GM23248 (cell line): ENCODE results near the gene TXNIP. TPM values are rescaled to one million over a fixed set of nuclear protein-coding genes. Genes with fewer than 3 reads are reported as not detected.
A peak's percentile ranks its signal among the peaks of the same experiment; 100 is the strongest.
"Not testable (repeated sequence)": the region's sequence is repeated elsewhere in the genome, so short reads cannot be mapped to it uniquely, and the experiment has no call there.

ENCODE experiments used
- DNase-seq: peaks from one replicate; pipeline ENCODE4 v3.0.0-alpha.2; 2015
- H2AFZ ChIP-seq: fragments of 200-600 bp; sonication (generic); 2 replicates; pipeline ENCODE4 v1.6.1; 2016; ENCODE audit warnings: antibody characterized with exemption
- H3F3A ChIP-seq: fragments of 200-600 bp; sonication (generic); 2 replicates; pipeline ENCODE4 v1.6.1; 2016; ENCODE audit warnings: mild to moderate bottlenecking, antibody characterized with exemption, mixed run types; ENCODE audit not compliant: insufficient read depth
- H3K27ac ChIP-seq: fragments of 200-600 bp; sonication (generic); 2 replicates; pipeline ENCODE4 v1.5.1; 2016; ENCODE audit warnings: mild to moderate bottlenecking
- H3K27me3 ChIP-seq: fragments of 200-600 bp; sonication (generic); replicated peaks from 2 replicates; pipeline ENCODE4 v1.6.1; 2016; ENCODE audit warnings: mild to moderate bottlenecking; ENCODE audit not compliant: insufficient read depth
- H3K36me3 ChIP-seq: fragments of 200-600 bp; sonication (generic); 2 replicates; pipeline ENCODE4 v1.6.1; 2016; ENCODE audit warnings: low read depth, mild to moderate bottlenecking
- H3K4me1 ChIP-seq: fragments of 200-600 bp; sonication (generic); 2 replicates; pipeline ENCODE4 v1.6.1; 2016; ENCODE audit warnings: mild to moderate bottlenecking; ENCODE audit not compliant: insufficient read depth
- H3K4me2 ChIP-seq: fragments of 200-600 bp; sonication (generic); one replicate; pipeline ENCODE4 v1.6.1; 2016; ENCODE audit warnings: mild to moderate bottlenecking; ENCODE audit not compliant: unreplicated experiment
- H3K4me3 ChIP-seq: fragments of 200-600 bp; sonication (generic); 2 replicates; pipeline ENCODE4 v1.5.1; 2016; ENCODE audit warnings: mild to moderate bottlenecking
- H3K79me2 ChIP-seq: fragments of 200-600 bp; sonication (generic); 2 replicates; pipeline ENCODE4 v1.6.1; 2016; ENCODE audit warnings: mild to moderate bottlenecking; ENCODE audit not compliant: insufficient read depth
- H3K9ac ChIP-seq: fragments of 200-600 bp; sonication (generic); 2 replicates; pipeline ENCODE4 v1.6.1; 2016; ENCODE audit warnings: mild to moderate bottlenecking
- H3K9me2 ChIP-seq: fragments of 200-600 bp; sonication (generic); 2 replicates; pipeline ENCODE4 v1.6.1; 2016; ENCODE audit warnings: mixed run types, mild to moderate bottlenecking, moderate library complexity; ENCODE audit not compliant: insufficient read depth
- H3K9me3 ChIP-seq: fragments of 200-600 bp; sonication (generic); one replicate; pipeline ENCODE4 v1.6.1; 2017; ENCODE audit warnings: low read depth
- H4K20me1 ChIP-seq: fragments of 200-600 bp; sonication (generic); 2 replicates; pipeline ENCODE4 v1.6.0; 2016; ENCODE audit not compliant: insufficient read depth
- EZH2 ChIP-seq: fragments of 200-600 bp; sonication (generic); IDR thresholded peaks from 2 replicates; pipeline ENCODE4 v1.6.1; 2018; ENCODE audit warnings: antibody characterized with exemption, mild to moderate bottlenecking; ENCODE audit not compliant: insufficient read depth, poor library complexity, severe bottlenecking
- EZH2phosphoT487 ChIP-seq: fragments of 200-600 bp; sonication (generic); IDR thresholded peaks from 2 replicates; pipeline ENCODE4 v1.6.1; 2018; ENCODE audit warnings: antibody characterized with exemption, moderate library complexity, mild to moderate bottlenecking, low read depth; ENCODE audit not compliant: insufficient read depth
- WGBS, 2 experiments: methylation state at CpG; one replicate each; pipeline ENCODE4 v1.1.6; 2015 to 2017; ENCODE audit warnings: low lambda C conversion rate in 2 of 2, low coverage in 1 of 2; ENCODE audit errors: missing lambda C conversion rate in 2 of 2; 5-methylcytosine and 5-hydroxymethylcytosine counted together
- in situ Hi-C: fragments of 300-500 bp; cut with MboI; formaldehyde crosslinking; loops from 2 replicates; pipeline ENCODE4 v1.15.0; 2020
- polyA plus RNA-seq: library from polyadenylated mRNA; unstranded; fragments of >200 nt; fragmentation: Nextera tagmentation; extraction: Ambion mirVana; gene quantifications from 2 replicates; pipeline ENCODE4 v1.2.1, GENCODE V29; 2016
- total RNA-seq: library from RNA; depleted of rRNA; stranded (reverse); fragments of >200 nt; shearing (Covaris generic); gene quantifications from 2 replicates; pipeline ENCODE4 v1.2.3, GENCODE V29; 2014

TXNIP gene
- total and polyA plus RNA-seq, 2 experiments from 2014 or later: 169 to 263 TPM

GRCh38 chr1:146035048-146035423 is 38.7 kb upstream of the TXNIP start:
- TF ChIP-seq EZH2 (no peak), EZH2phosphoT487 (no peak)
- in situ Hi-C loops: no loop called here
- 21 to 22% methylated on average over 6 of the region's 6 CpGs for WGBS, 2 experiments
- Histone ChIP-seq H3K9me2 (no peaks in the 10 kb centered on the region), H3K9me3 (no peaks in the 10 kb centered on the region), H3K9ac (peak overlapping the region; percentile 53), H3K36me3 (no peaks in the 10 kb centered on the region), H3K79me2 (no peaks in the 10 kb centered on the region), H3K27me3 (no peaks in the 10 kb centered on the region), H3F3A (peaks cover 32% of the 10 kb centered on the region), H3K4me3 (peak overlapping the region; percentile 58), H3K4me1 (peaks cover 12% of the 10 kb centered on the region), H3K27ac (peak overlapping the region; percentile 67), H3K4me2 (peak overlapping the region; percentile 80), H4K20me1 (no peaks in the 10 kb centered on the region), H2AFZ (peak overlapping the region; percentile 96)
- DNase-seq: peak; percentile 59

- Histone ChIP-seq H2AFZ (peak overlapping the region; percentile 56), H3K9me2 (no peaks in the 10 kb centered on the region), H4K20me1 (no peaks in the 10 kb centered on the region), H3K36me3 (no peaks in the 10 kb centered on the region), H3K79me2 (no peaks in the 10 kb centered on the region), H3K9me3 (no peaks in the 10 kb centered on the region), H3K4me1 (peaks cover 12% of the 10 kb centered on the region), H3K9ac (no peak overlapping the region), H3F3A (peaks cover 27% of the 10 kb centered on the region), H3K27ac (no peak overlapping the region), H3K4me2 (no peak overlapping the region), H3K4me3 (no peak overlapping the region), H3K27me3 (no peaks in the 10 kb centered on the region)
- DNase-seq: peak; percentile 70
- 41% methylated on average over 6 of the region's 6 CpGs for WGBS, 2 experiments
- TF ChIP-seq EZH2: no peak
- no peak for TF ChIP-seq EZH2phosphoT487
- in situ Hi-C loops: no loop called here
Measured at GRCh38 chr1:146032631-146033219, 36.3 kb upstream of the TXNIP start.

- Histone ChIP-seq H4K20me1 (no peaks in the 10 kb centered on the region), H3F3A (peaks cover 17% of the 10 kb centered on the region), H3K36me3 (no peaks in the 10 kb centered on the region), H2AFZ (no peak overlapping the region), H3K27me3 (no peaks in the 10 kb centered on the region), H3K27ac (no peak overlapping the region), H3K4me1 (peaks cover 10% of the 10 kb centered on the region), H3K9ac (no peak overlapping the region), H3K9me3 (no peaks in the 10 kb centered on the region), H3K4me2 (no peak overlapping the region), H3K79me2 (no peaks in the 10 kb centered on the region), H3K4me3 (no peak overlapping the region), H3K9me2 (no peaks in the 10 kb centered on the region)
- in situ Hi-C loops: no loop called here
- no peak for TF ChIP-seq EZH2
- no peak for TF ChIP-seq EZH2phosphoT487
- DNase-seq: no peak
Measured at GRCh38 chr1:146031476-146031875, 35.1 kb upstream of the TXNIP start.

- H3K79me2 ChIP-seq: no peaks in the 10 kb centered on the region
- H3K9me2 ChIP-seq: no peaks in the 10 kb centered on the region
- in situ Hi-C loops: no loop called here
- no peaks in the 10 kb centered on the region for H3K9me3 ChIP-seq
- H3K4me1 ChIP-seq: no peaks in the 10 kb centered on the region; the same call in 1 of the 2 replicates
- no peaks in the 10 kb centered on the region for H4K20me1 ChIP-seq
- TF ChIP-seq EZH2: no peak
- no peak for TF ChIP-seq EZH2phosphoT487
- H3K4me3 ChIP-seq: no peak overlapping the region
- H3K27me3 ChIP-seq: no peaks in the 10 kb centered on the region
- no peak overlapping the region for H3K27ac ChIP-seq
- no peaks in the 10 kb centered on the region for H3K36me3 ChIP-seq
- H2AFZ ChIP-seq: no peak overlapping the region
- H3K9ac ChIP-seq: no peak overlapping the region
- H3F3A ChIP-seq: peaks cover 7% of the 10 kb centered on the region; the same call in 1 of the 2 replicates
- no peak overlapping the region for H3K4me2 ChIP-seq
- DNase-seq: no peak
Measured at GRCh38 chr1:146029117-146029516, 32.7 kb upstream of the TXNIP start.

GRCh38 chr1:146026650-146027049 is 30.3 kb upstream of the TXNIP start:
- in situ Hi-C loops, H2AFZ ChIP-seq, H3K9ac ChIP-seq, H4K20me1 ChIP-seq, H3K4me1 ChIP-seq, H3K79me2 ChIP-seq, H3K9me2 ChIP-seq, DNase-seq, H3F3A ChIP-seq, H3K4me3 ChIP-seq, H3K4me2 ChIP-seq, H3K36me3 ChIP-seq, H3K27me3 ChIP-seq, H3K9me3 ChIP-seq, H3K27ac ChIP-seq: not testable (repeated sequence)
- 85 to 87% methylated on average over 1 of the region's 1 CpG for WGBS, 2 experiments

GRCh38 chr1:146025787-146026495 is 29.6 kb upstream of the TXNIP start:
- H3K4me2 ChIP-seq, H3K27ac ChIP-seq, H3K9me3 ChIP-seq, H3K36me3 ChIP-seq, DNase-seq, H3K4me1 ChIP-seq, H3K79me2 ChIP-seq, in situ Hi-C loops, H3F3A ChIP-seq, H3K27me3 ChIP-seq, H3K9me2 ChIP-seq, H4K20me1 ChIP-seq, H3K9ac ChIP-seq, H3K4me3 ChIP-seq: not testable (repeated sequence)
- WGBS, 2 experiments: 71 to 75% methylated on average over 2 of the region's 2 CpGs
- peak overlapping the region; percentile 7; the same call in 1 of the 2 replicates for H2AFZ ChIP-seq
